Stimulated activated CD8-positive, alpha-beta memory T cell treated with anti-CD3 and anti-CD28 coated beads, Interleukin-7, amount 100 ng/mL, for 48 hours (primary cell): ENCODE data around the gene COQ10A.
"Not testable (repeated sequence)": the region's sequence is repeated elsewhere in the genome, so short reads cannot be mapped to it uniquely, and the experiment has no call there.

ENCODE experiments used
- DNase-seq, 2 donors: peaks; one replicate each; pipeline ENCODE4 v3.0.0-alpha.2; 2020; ENCODE audit warnings: low read depth in 1 of 2; ENCODE audit errors: extremely low read depth in 1 of 2

The COQ10A gene

DNA sequence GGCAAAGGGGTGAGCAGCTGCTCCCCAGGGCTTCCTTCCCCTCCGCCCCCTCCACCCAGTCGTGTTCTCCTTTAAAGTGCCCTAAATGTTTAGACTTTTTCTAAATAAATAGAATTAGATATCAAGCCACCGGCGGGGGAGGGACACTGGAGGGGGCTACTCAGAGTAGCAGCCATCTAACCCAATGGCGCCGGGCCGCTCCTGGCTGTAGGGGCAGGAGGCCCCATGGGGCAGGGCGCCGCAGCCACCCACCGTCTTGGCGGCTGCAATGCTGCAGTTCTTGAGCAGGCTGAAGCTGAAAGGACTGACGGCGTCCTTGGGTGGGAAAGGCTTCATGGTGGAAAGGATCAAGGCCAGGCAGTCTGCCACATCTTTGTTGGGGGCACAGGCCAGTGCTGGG, 23.8 kb upstream of the COQ10A start:
- DNase-seq: no peak

DNA sequence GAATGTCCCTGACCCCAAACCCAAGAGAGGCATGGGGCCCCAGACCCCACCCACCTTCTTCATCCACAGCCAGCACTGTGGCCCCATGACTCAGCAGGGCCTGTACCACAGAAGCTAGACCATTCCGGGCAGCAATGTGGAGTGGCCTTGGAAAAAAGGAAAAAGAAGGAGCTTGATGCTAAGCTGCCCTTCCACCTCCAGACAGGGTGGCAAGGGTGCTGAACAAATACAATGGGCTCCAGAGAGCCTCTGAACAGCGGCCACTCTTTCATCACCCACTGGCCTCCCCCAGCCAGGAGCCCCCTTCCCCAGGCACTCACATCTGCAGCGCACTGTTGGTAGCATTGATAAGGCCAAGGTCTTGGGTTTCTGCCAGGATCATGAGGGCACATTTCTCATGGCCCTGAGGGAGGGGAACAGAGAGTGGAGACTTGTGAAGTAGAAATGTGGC, 23.0 kb upstream of the COQ10A start:
- no peak for DNase-seq

DNA sequence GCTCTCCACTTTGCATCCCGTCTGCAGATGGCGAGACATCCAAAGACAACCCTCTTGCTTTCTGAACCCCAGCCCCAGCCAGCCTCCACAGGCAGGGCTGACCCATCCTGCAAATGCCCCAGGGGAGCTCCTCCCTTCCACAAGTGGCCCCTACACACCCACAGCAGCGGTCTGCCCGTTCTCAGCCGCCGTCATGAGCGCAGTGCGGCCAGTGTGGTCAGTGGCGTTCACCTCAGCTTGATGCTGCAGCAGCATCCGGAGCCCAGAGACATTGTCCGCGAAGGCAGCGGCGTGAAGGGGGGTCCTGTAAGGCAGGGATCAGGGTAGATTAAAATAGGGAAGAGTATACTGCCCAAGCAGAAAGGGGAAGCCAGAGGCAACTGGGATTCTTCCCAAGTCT, 22.2 kb upstream of the COQ10A start:
- no peak for DNase-seq

DNA sequence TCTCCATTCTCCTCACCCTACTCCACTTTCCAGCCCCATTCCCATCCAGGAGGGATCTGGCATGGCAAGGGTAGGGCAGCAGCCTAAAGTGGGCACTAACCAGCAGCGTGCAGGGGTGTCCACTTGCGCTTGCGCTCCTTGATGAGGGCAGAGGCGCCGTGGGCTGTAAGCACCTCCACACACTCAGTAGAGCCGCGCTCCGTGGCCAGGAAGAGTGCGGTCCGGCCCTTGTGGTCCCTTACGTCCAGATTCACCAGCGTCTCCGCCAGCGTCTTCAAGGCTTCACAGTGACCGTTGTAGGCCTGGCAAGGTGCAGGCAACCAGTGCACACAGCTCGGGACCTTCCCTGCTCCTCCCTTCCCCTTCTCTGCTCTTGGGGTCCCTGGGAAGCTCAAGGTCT, 18.8 kb upstream of the COQ10A start:
- DNase-seq: no peak

DNA sequence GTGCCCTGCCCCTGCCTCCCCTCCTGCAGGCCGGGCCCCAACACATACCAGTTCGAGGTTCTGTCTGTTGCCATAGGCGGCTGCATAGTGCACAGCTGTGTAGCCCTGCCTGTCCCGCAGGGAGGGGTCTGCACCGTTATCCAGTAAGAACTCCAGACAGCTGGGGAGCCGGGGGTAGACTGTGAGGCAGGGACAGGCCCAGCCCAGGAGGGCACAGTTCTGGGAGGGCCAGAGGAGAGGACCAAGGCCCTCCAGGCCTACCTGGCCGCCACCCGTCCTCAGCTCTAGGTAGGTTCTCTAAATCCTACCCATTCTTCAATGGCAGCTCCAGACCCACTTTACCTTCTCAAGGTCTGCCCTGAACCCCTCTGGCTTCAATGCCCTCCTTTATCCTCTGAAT, 18.0 kb upstream of the COQ10A start:
- DNase-seq: no peak

DNA sequence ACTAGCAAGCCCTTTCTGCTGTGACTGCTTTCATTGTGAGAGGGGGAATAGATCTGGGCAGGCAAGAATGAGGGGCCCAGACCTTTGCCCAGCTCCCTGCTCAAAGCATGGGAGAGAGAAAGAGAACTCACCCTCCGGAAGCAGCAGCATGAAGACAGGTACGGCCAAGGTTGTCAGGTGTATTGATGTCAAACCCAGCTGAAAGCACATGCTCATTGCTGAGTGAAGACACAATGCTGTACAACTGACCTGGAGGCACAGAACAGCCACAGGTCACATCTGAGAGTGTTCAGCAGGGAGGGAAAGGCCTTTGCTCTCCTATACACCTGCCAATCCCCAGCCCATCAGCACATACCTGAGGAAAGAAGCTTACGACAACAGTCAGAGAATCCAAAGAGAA, 14.1 kb upstream of the COQ10A start:
- no peak for DNase-seq

DNA sequence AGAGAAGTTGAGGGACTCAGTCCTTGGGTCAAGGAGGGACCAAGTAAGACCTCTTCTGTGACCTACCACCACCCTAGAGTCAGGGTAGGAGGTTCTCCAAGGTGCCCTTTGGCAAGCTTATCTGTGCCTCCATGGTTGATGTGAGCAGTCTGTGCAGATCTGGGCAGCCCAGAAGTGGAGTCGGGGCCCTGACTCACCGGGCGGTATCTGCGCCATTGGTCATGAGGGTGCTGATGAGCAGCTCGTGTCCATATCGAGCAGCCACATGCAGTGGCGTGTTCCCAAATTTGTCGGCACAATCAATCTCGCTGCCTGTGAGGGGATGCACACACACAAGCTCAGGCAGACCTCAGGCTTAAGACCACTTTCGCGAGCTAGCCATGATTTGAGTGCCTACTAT, 13.7 kb upstream of the COQ10A start:
- DNase-seq: no peak

DNA sequence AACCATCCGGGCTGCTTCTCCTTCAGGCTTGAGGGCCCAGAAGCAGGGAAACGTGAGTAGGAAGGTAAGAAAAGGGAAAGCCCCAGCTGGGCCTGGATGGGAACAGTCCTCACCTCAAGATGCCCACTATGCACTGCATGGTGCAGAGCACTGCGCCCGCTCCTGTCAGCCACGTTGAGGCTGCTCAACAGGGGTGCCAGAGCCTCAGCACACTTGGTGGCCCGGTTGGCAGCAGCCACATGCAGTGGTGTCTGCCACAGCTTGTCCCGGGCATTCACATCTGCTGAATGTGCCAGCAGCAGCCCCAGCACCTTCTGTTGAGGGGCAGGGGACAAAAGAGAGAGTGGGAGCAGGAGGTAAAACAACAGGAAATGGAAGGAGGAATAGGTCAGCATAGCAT, 11.1 kb upstream of the COQ10A start:
- no peak for DNase-seq

DNA sequence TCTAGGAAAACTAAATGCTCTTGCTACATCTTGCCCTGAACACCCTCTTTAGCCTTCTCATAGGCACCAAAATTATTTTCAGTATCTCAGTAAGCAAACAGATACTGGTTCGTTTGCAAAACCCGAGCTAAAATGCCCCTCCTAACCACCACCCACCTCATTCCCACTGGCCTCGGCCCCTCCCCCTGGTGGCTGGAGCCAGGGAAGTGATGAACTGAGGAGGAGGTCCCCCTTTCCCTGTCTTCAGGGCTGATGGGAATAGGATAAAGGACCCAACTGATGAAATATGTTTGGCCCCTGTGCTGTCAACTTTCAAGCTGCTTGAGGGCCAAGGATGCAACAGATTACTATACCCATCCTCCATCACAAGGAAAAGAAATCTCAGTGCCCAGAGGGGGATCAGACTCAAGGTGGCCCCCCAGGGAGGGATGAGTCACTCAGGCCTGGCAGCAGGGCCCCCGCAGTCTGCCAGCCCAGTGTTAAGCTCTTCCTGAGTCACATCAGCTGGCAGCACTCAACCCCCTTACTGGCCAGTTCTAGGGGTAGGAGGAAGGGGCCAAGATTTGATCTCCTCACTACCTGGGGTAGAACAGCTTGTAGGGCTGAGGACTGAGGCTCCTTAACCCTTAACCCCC, 10.3 kb upstream of the COQ10A start:
- no peak for DNase-seq

DNA sequence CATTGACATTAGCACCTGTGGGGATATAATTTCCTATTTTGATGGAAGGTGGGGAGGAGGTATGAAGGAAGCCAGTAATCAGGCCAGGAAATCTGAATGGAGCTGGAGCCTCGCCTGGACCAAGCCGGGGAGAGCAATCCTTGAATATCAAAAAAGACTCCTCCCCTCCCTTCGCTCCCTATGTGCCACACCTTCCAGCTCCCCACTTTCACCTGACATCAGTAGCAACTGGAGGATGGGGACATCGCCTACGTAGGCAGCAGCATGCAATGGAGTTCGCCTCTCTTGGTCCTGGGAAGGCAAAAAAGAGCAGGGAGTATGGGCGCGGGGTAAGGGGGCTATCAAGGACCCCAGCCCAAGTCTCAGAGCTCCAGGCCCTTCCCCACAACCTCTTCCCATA, 9.7 kb upstream of the COQ10A start:
- no peak for DNase-seq

DNA sequence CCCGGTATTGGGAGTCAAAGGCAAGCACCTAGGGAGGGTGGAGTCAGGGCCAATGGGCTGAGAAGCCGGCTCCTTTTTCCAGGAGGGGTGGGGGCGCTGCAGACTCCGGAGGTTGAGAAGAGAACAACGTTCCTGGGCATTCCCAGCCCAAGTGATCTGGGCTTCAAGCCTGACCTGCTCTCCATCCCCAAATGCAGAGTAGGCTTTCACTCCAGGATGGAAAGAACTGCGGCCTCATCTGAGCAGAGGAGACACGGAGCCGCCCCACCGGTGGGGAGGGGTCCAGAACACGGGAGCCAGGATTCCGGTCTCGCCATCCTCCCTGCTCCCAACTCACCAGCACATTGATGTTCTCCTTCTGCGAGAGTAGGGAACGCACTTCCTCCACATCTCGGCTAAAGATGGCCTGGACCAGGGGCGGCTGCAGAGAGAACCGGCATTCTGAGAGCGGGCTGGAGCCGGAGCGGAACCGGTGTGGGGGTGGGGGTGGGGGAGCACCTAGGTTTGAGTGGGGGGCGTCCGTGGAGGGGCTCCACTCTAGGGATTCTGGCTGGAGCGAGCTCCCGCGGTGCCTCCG, 9.2 kb upstream of the COQ10A start:
- DNase-seq: no peak

DNA sequence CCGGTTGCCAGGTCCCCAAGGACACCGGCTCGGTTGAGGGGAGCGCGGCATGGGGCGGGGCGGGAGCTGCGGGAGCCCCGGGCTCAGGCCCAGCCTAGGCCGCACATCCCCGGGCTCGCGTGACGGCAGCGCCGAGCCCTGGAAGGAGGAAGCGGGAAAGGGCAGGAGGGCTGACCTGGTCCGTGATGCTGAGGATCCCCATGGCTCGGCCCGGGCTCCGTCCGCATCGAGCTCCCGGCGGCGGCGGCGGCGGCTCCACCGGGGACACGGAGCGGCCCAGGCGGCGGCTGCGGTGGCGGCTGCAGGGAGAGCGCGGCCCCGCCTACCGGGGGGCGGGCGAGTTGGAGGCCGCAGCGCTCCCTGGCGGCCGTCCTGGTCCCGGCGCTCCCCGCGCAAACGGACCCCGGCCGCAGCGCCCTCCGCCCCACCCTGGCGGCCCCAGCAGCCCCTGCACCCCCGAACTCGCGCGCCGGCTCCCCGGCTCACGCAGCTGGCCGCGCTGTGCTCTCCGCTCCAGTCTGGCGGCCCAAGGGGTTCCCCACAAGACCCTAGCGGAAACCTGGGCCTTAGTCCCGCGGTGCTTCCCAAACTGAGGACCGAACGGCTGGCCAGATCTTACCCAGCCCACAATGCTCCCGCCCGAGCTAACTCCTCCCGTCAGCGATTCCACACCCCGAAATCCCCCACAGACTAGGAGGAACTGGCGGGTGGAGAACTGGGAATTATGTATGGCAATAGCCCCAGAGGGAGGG, 8.5 kb upstream of the COQ10A start, which contains the start of gene ANKRD52:
Gene ANKRD52, minus strand, starts transcription at position 317 of the 752 bp plus-strand sequence. Its CDS starts 115 bp downstream, at position 202.
- DNase-seq: peak; percentile 56 to 66

DNA sequence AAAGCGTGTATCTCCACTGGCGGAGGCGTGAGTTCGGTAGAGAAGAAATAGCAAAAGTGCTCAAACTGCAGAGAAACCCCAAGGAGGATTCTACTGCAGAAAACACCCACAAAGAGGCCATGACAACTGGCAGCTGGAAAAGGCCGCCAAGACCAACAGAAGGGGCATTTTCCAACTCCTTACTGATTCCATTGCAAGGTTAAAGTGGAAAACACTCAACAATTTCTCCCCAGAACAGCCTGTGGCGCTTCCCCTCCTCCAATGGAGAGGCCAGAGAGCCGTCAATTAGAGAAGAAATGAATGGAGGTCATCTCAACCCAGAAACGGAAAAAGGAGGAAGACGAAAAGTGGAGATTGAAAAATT, 7.9 kb upstream of the COQ10A start:
- DNase-seq: no peak

DNA sequence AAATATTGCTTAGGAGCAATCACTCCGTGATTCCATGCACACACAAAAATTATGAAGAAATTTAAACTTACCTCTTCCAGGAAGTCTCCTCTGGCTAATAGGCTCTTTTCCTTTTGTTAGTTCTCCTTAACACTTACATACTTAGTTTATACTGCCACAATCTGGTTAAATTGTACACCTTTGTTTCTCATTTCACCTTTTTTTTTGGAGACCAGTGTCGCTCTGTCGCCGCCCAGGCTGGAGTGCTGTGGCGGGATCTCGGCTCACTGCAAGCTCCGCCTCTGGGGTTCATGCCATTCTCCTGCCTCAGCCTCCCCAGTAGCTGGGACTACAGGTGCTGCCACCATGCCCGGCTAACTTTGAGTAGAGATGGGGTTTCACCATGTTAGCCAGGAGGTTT, 6.4 kb upstream of the COQ10A start:
- no peak for DNase-seq

DNA sequence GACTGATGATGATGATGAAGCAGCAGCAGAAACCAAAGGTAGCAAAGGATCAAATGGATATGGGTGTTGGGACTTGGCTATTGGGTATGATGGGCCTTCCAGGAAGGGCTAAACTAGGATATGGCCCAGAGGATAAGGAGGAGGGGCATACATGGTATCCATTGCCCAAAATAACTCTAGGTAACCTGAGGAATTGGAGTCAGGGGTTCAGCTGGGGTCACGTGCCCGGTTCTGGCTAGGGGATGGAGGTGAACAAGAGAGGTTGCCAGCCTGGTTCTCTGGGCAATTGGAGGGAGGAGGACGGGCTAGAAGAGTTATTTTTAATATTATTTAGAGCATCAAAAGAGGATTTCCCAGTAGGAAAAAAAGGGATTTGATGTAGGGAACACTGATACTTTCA, 5.8 kb upstream of the COQ10A start:
- DNase-seq: no peak

DNA sequence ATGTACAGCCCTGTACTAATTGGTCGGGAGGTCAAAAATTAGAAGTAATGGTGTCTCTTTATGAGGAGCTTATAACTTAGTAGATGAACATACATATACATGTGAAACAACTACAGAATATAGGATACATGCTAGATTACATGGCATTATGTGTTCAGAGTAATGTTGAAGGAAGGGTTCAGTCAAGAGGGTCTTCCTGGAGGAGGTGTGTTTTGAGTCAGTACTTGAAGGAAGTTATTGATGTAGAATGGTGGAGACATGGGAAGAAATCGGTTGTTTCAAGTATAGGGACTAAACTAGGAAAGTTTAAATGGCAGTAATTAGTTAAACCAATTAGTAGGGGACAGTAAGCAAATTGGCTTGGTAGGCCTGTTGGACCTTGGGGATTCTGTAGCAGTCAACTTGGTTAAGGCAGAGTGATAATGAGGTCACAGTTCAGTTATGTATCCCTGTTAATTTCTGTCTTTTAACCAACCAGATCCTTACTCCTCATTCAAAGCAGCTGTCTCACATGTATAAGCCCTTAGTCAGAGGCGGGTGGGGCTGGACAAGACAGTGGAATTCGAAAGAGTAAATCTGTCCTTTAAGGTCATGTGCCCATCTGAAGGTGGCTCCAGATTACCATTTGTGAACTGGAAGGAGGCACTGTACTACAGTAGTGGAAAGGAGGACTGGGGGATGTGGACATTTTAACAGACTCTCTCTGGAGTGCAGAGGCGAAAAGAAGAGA, 5.1 kb upstream of the COQ10A start:
- no peak for DNase-seq

DNA sequence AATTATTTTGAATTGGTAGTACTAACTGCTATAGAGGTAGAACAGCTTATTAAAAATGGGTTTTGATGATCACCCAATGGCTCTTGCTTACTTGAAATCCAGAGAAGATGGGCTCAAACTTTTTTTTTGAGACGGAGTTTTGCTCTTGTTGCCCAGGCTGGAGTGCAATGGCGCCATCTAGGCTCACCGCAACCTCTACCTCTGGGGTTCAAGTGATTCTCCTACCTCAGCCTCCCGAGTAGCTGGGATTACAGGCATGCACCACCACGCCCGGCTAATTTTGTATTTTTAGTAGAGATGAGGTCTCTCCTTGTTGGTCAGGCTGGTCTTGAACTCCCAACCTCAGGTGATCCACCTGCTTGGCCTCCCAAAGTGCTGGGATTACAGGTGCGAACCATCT, 3.8 kb upstream of the COQ10A start:
- DNase-seq: not testable (repeated sequence)

DNA sequence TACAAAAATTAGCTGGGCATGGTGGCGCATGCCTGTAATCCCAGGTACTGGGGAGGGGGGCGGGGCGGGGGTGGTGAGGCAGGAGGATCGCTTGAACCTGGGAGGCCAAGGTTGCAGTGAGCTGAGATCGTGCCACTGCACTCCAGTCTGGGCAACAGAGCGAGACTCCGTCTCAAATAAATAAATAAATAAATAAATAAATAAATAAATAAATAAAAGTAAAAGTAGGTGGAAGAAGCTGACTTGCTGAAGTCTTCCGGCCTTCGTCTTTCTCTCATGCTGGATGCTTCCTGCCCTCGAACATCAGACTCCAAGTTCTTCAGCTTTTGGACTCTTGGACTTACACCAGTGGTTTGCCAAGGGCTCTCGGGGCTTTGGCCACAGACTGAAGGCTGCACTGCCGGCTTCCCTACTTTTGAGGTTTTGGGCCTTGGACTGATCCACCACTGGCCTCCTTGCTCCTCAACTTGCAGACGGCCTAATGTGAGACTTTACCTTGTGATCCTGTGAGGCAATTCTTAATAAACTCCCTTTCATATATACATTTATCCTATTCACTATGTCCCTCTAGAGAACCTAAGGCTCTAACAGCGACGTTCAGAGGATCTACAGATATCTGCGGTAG, 562 bp upstream of the COQ10A start:
- not testable (repeated sequence) for DNase-seq

DNA sequence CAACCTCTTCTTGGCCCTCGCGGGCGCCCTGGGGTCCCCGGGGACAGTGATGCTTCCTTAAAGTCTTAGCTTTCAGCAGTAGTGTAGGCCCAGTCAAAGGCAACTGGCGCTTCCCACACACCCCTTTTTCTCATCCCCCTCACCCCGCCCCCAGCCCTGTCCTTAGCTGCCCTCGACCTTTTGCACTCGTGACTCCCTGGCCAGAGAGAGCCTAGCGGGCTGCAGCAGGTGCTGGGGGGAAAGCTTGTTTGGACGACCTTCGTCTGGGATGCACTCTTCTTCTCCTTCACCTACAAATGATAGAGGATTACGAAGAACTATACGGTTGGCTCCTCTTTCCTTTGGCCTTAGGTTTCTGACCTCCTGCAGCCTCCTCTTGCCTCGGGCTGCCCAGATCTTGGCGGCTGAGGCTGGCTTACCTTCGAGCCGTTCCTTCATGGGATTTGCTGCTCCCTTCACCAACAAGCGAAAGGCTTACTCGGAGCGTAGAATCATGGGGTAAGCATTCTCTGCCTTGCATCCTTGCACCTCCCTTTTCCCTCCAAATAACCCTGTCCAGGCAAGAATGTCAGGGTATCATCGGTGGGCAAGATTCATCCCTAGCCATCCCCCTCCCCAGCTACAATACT, 815 bp downstream of the COQ10A start:
- no peak for DNase-seq

DNA sequence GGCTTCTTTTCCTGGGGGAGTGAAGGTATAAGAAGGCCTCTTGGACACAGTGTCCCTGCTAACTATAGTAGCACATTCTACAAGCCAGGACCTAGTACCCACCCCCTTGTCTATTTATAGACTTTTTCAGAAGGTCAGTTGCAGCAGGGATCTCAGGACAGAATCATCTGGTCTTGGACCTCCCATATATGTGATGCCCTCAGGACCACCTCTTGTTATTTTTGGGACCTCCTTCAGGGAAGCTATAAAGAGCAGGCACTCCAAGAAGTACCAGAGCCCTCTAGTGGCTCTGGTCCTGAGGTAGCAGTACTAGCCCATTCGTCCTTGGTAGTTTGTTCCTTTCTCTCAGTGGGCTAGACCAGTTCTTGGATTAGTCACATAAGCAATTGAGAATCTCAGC, 4.3 kb downstream of the COQ10A start:
- no peak for DNase-seq

DNA sequence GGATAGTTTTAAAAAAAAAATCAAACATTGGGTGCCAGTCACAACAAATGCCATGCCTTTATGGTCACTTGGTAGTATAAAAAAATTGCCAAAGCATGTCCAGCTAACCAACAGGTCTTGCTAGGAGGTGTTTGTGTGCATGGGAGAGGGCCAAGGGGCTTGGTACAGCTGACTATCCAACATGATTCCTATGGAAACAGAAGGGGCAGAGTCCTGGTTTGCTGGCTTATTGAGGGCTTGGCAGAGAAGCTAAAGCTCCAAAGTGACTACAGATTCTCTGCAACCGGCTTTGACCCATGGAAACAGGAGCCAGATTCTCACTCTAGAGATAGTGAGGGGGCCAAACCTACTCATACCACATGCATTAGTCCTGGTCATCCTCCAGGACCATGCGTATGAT, 5.7 kb downstream of the COQ10A start:
- DNase-seq: not testable (repeated sequence)
